ENCODE data around the gene MED15. TPM values are rescaled to one million over a fixed set of nuclear protein-coding genes. Genes with fewer than 3 reads are reported as not detected.

Gene MED15
- total RNA-seq, 1 donor from 2014 or later: 74.3 TPM

- Histone ChIP-seq H3K36me3 (ENCODE audit: control insufficient read depth, insufficient read depth, low read length) (peaks cover 13% of the 10 kb centered on the region), H3K27me3 (ENCODE audit: control insufficient read depth, insufficient read depth, low read length) (no peaks in the 10 kb centered on the region), H3K4me3 (ENCODE audit: low read depth, low read length) (no peak overlapping the region)
- TF ChIP-seq CTCF (IDR thresholded peaks at IDR 0.05; ENCODE audit: insufficient read depth, low read length, poor library complexity, severe bottlenecking): peak; percentile 39
- DNase-seq (ENCODE audit: low read depth): no peak
These were observed 60.6 kb downstream of the MED15 start for GRCh38 chr22:20567993-20568417.

GRCh38 chr22:20568502-20569058, 61.2 kb downstream of the MED15 start:
- H3K36me3 ChIP-seq (ENCODE audit: control insufficient read depth, insufficient read depth, low read length): peaks cover 13% of the 10 kb centered on the region
- no peaks in the 10 kb centered on the region for H3K27me3 ChIP-seq (ENCODE audit: control insufficient read depth, insufficient read depth, low read length)
- no peak for DNase-seq (ENCODE audit: low read depth)
- no peak for TF ChIP-seq CTCF (IDR thresholded peaks at IDR 0.05; ENCODE audit: insufficient read depth, low read length, poor library complexity, severe bottlenecking)
- no peak overlapping the region for H3K4me3 ChIP-seq (ENCODE audit: low read depth, low read length)

GRCh38 chr22:20569059-20570058, 61.9 kb downstream of the MED15 start:
- peak; percentile 91 for DNase-seq (ENCODE audit: low read depth)
- no peak for TF ChIP-seq CTCF (IDR thresholded peaks at IDR 0.05; ENCODE audit: insufficient read depth, low read length, poor library complexity, severe bottlenecking)
- Histone ChIP-seq H3K36me3 (ENCODE audit: control insufficient read depth, insufficient read depth, low read length) (peaks cover 13% of the 10 kb centered on the region), H3K27me3 (ENCODE audit: control insufficient read depth, insufficient read depth, low read length) (no peaks in the 10 kb centered on the region), H3K4me3 (ENCODE audit: low read depth, low read length) (no peak overlapping the region)

GRCh38 chr22:20571078-20571503, 63.7 kb downstream of the MED15 start:
- no peak for DNase-seq (ENCODE audit: low read depth)
- Histone ChIP-seq H3K36me3 (ENCODE audit: control insufficient read depth, insufficient read depth, low read length) (peaks cover 9% of the 10 kb centered on the region), H3K4me3 (ENCODE audit: low read depth, low read length) (no peak overlapping the region), H3K27me3 (ENCODE audit: control insufficient read depth, insufficient read depth, low read length) (no peaks in the 10 kb centered on the region)
- no peak for TF ChIP-seq CTCF (IDR thresholded peaks at IDR 0.05; ENCODE audit: insufficient read depth, low read length, poor library complexity, severe bottlenecking)

GRCh38 chr22:20571531-20572007, 64.2 kb downstream of the MED15 start:
- no peak for DNase-seq (ENCODE audit: low read depth)
- no peak overlapping the region for H3K4me3 ChIP-seq (ENCODE audit: low read depth, low read length)
- no peaks in the 10 kb centered on the region for H3K27me3 ChIP-seq (ENCODE audit: control insufficient read depth, insufficient read depth, low read length)
- peak; percentile 75 for TF ChIP-seq CTCF (IDR thresholded peaks at IDR 0.05; ENCODE audit: insufficient read depth, low read length, poor library complexity, severe bottlenecking)
- peaks cover 9% of the 10 kb centered on the region for H3K36me3 ChIP-seq (ENCODE audit: control insufficient read depth, insufficient read depth, low read length)
